ENCODE measurements around the gene MZF1. TPM values are rescaled to one million over a fixed set of nuclear protein-coding genes. Genes with fewer than 3 reads are reported as not detected.

MZF1 gene
- polyA plus RNA-seq, 1 donor (not counting 4 experiments of a cell fraction or from before 2014, with no cell fraction given): 7.4 TPM

GRCh38 chr19:58535857-58536256 is 37.3 kb downstream of the MZF1 start:
- no peak overlapping the region for H3K4me3 ChIP-seq (ENCODE audit: control insufficient read depth in 2 of 3, extremely low read depth in 1 of 3, insufficient read depth in 2 of 3, low read depth in 1 of 3, low read length in 3 of 3)
- TF ChIP-seq EZH2 (IDR thresholded peaks at IDR 0.05; ENCODE audit: low read length) (no peak), CTCF (optimal IDR thresholded peaks at IDR 0.05 in 1 of 3, IDR thresholded peaks at IDR 0.05 in 1 of 3, conservative IDR thresholded peaks at IDR 0.05 in 1 of 3; ENCODE audit: extremely low read depth in 1 of 3, insufficient read depth in 2 of 3, low read length in 3 of 3) (no peak)
- H3K9me3 ChIP-seq (ENCODE audit: control insufficient read depth, low read depth, low read length): no peaks in the 10 kb centered on the region
- peaks cover 18% of the 10 kb centered on the region for H3K27me3 ChIP-seq (ENCODE audit: control insufficient read depth, extremely low read depth, insufficient read depth, low read length)
- H3K36me3 ChIP-seq (ENCODE audit: control insufficient read depth in 2 of 2, extremely low read depth in 1 of 2, insufficient read depth in 2 of 2, low read length in 2 of 2): no peaks in the 10 kb centered on the region
- H3K9me1 ChIP-seq (ENCODE audit: control insufficient read depth, extremely low read depth, insufficient read depth, low read length): no peaks in the 10 kb centered on the region
- no peak overlapping the region for H3K4me2 ChIP-seq (ENCODE audit: control insufficient read depth, extremely low read depth, insufficient read depth, low read depth, low read length)
- DNase-seq (ENCODE audit: low read depth, low spot score) (no peak), FAIRE-seq (no peak)
- no peak overlapping the region for H3K9ac ChIP-seq (ENCODE audit: control insufficient read depth, extremely low read depth, insufficient read depth, low read length)
- H3K4me1 ChIP-seq (ENCODE audit: control insufficient read depth, extremely low read depth, insufficient read depth, low read length): peaks cover 6% of the 10 kb centered on the region
- no peaks in the 10 kb centered on the region for H4K20me1 ChIP-seq (ENCODE audit: control insufficient read depth, extremely low read depth, insufficient read depth, low read length)
- no peaks in the 10 kb centered on the region for H3K79me2 ChIP-seq (ENCODE audit: control insufficient read depth, insufficient read depth, low read length)
- no peak overlapping the region for H3K27ac ChIP-seq (ENCODE audit: control insufficient read depth, insufficient read depth, low read length)
- H2AFZ ChIP-seq (ENCODE audit: control insufficient read depth, low read length): no peak overlapping the region
- dilution Hi-C loops (cut with MboI; ENCODE audit: extremely low pct_ligation_motif_present, low sequenced_read_pairs): no loop called here

- DNase-seq (ENCODE audit: low read depth, low spot score): no peak
- H3K36me3 ChIP-seq (ENCODE audit: control insufficient read depth in 2 of 2, extremely low read depth in 1 of 2, insufficient read depth in 2 of 2, low read length in 2 of 2): no peaks in the 10 kb centered on the region
- H3K4me3 ChIP-seq (ENCODE audit: control insufficient read depth in 2 of 3, extremely low read depth in 1 of 3, insufficient read depth in 2 of 3, low read depth in 1 of 3, low read length in 3 of 3): no peak overlapping the region
- H4K20me1 ChIP-seq (ENCODE audit: control insufficient read depth, extremely low read depth, insufficient read depth, low read length): no peaks in the 10 kb centered on the region
- H3K9me3 ChIP-seq (ENCODE audit: control insufficient read depth, low read depth, low read length): no peaks in the 10 kb centered on the region
- no peaks in the 10 kb centered on the region for H3K4me1 ChIP-seq (ENCODE audit: control insufficient read depth, extremely low read depth, insufficient read depth, low read length)
- no peaks in the 10 kb centered on the region for H3K79me2 ChIP-seq (ENCODE audit: control insufficient read depth, insufficient read depth, low read length)
- no peak overlapping the region for H2AFZ ChIP-seq (ENCODE audit: control insufficient read depth, low read length)
- H3K27ac ChIP-seq (ENCODE audit: control insufficient read depth, insufficient read depth, low read length): no peak overlapping the region
- H3K4me2 ChIP-seq (ENCODE audit: control insufficient read depth, extremely low read depth, insufficient read depth, low read depth, low read length): no peak overlapping the region
- peaks cover 7% of the 10 kb centered on the region for H3K27me3 ChIP-seq (ENCODE audit: control insufficient read depth, extremely low read depth, insufficient read depth, low read length)
- TF ChIP-seq CTCF (optimal IDR thresholded peaks at IDR 0.05 in 1 of 3, IDR thresholded peaks at IDR 0.05 in 1 of 3, conservative IDR thresholded peaks at IDR 0.05 in 1 of 3; ENCODE audit: extremely low read depth in 1 of 3, insufficient read depth in 2 of 3, low read length in 3 of 3) (no peak), EZH2 (IDR thresholded peaks at IDR 0.05; ENCODE audit: low read length) (no peak)
- no peaks in the 10 kb centered on the region for H3K9me1 ChIP-seq (ENCODE audit: control insufficient read depth, extremely low read depth, insufficient read depth, low read length)
- dilution Hi-C loops (cut with MboI; ENCODE audit: extremely low pct_ligation_motif_present, low sequenced_read_pairs): no loop called here
- H3K9ac ChIP-seq (ENCODE audit: control insufficient read depth, extremely low read depth, insufficient read depth, low read length): no peak overlapping the region
- FAIRE-seq: no peak
Measured at GRCh38 chr19:58531034-58531840, 41.9 kb downstream of the MZF1 start.

Data from keratinocyte (primary cell).